ENCODE data around the gene FUNDC2. TPM values are rescaled to one million over a fixed set of nuclear protein-coding genes. Genes with fewer than 3 reads are reported as not detected.

FUNDC2 gene
- total RNA-seq: 54.0 TPM

- Histone ChIP-seq H3K9me3 (no peaks in the 10 kb centered on the region), H3K4me3 (peak within 1 kb of the TSS; percentile 61 to 73), H3K4me1 (no peaks in the 10 kb centered on the region), H3K27ac (peak within 1 kb of the TSS; percentile 96 to 97), H3K36me3 (no peaks in the 10 kb centered on the region), H3K27me3 (no peaks in the 10 kb centered on the region)
- DNase-seq (ENCODE audit: low spot score in 2 of 2): peak; percentile 76 to 96
- no peak for TF ChIP-seq CTCF (IDR thresholded peaks at IDR 0.05)
- intact Hi-C loops (cut with DNase I): loop anchor here (1.0 kb wide), 1 partner anchor 44 kb away; the partner anchor contains the start of genes BRCC3, CMC4 and MTCP1
These were observed at the start of gene FUNDC2 for GRCh38 chrX:155026727-155027508. Gene FUNDC2 (plus strand): TSS chrX:155026844. CDS start chrX:155026939, 95 bp downstream.

- H3K9me3 ChIP-seq: no peaks in the 10 kb centered on the region
- intact Hi-C loops (cut with DNase I): no loop called here
- DNase-seq (ENCODE audit: low spot score in 2 of 2): no peak
- H3K4me3 ChIP-seq: no peak overlapping the region
- no peaks in the 10 kb centered on the region for H3K4me1 ChIP-seq
- no peak overlapping the region for H3K27ac ChIP-seq
- H3K36me3 ChIP-seq: no peaks in the 10 kb centered on the region
- no peaks in the 10 kb centered on the region for H3K27me3 ChIP-seq
- TF ChIP-seq CTCF (IDR thresholded peaks at IDR 0.05): no peak
These were observed 47.0 kb upstream of the FUNDC2 start for GRCh38 chrX:154979629-154980028.

GRCh38 chrX:154980330-154981115 lies 46.1 kb upstream of the FUNDC2 start:
- intact Hi-C loops (cut with DNase I): loop anchor here (1.0 kb wide), 1 partner anchor 77 kb away; no protein-coding TSS in a partner anchor
- Histone ChIP-seq H3K9me3 (no peaks in the 10 kb centered on the region), H3K4me1 (no peaks in the 10 kb centered on the region), H3K27ac (no peak overlapping the region), H3K4me3 (peak overlapping the region; percentile 16 to 49), H3K27me3 (no peaks in the 10 kb centered on the region), H3K36me3 (no peaks in the 10 kb centered on the region)
- peak; percentile 49 to 72 (median 51) for TF ChIP-seq CTCF (IDR thresholded peaks at IDR 0.05)
- peak in 1 of 2 donors; percentile 81 for DNase-seq (ENCODE audit: low spot score in 2 of 2)

- TF ChIP-seq CTCF (IDR thresholded peaks at IDR 0.05): no peak
- no peak overlapping the region for H3K27ac ChIP-seq
- H3K4me1 ChIP-seq: no peaks in the 10 kb centered on the region
- no peaks in the 10 kb centered on the region for H3K27me3 ChIP-seq
- no peak for DNase-seq (ENCODE audit: low spot score in 2 of 2)
- H3K9me3 ChIP-seq: no peaks in the 10 kb centered on the region
- intact Hi-C loops (cut with DNase I): loop anchor here (1.0 kb wide), 1 partner anchor 76 kb away; no protein-coding TSS in a partner anchor
- H3K36me3 ChIP-seq: no peaks in the 10 kb centered on the region
- H3K4me3 ChIP-seq: peak overlapping the region; percentile 16 to 49
These were observed 45.6 kb upstream of the FUNDC2 start for GRCh38 chrX:154981116-154981411.

- H3K9me3 ChIP-seq: no peaks in the 10 kb centered on the region
- H3K36me3 ChIP-seq: no peaks in the 10 kb centered on the region
- no peaks in the 10 kb centered on the region for H3K4me1 ChIP-seq
- H3K4me3 ChIP-seq: no peak overlapping the region
- DNase-seq (ENCODE audit: low spot score in 2 of 2): no peak
- no peaks in the 10 kb centered on the region for H3K27me3 ChIP-seq
- TF ChIP-seq CTCF (IDR thresholded peaks at IDR 0.05): no peak
- H3K27ac ChIP-seq: no peak overlapping the region
- intact Hi-C loops (cut with DNase I): no loop called here
These were observed 39.6 kb upstream of the FUNDC2 start for GRCh38 chrX:154986826-154987575.

Measured in ascending aorta (tissue), 2 donors.